NCI-H82 treated with DMSO at 0.1 percent for 48 hours (cell line): Measurements from ENCODE around the gene PIKFYVE.
A peak's percentile ranks its signal among the peaks of the same experiment; 100 is the strongest.
"Not testable (repeated sequence)": the region's sequence is repeated elsewhere in the genome, so short reads cannot be mapped to it uniquely, and the experiment has no call there.

Experiments used
- DNase-seq: peaks from one replicate; lab custom pipeline; 2025; ENCODE audit not compliant: unreplicated experiment; lab: John Stamatoyannopoulos, UW

Gene PIKFYVE

GRCh38 chr2:208300847-208301618 lies 35.0 kb downstream of the PIKFYVE start:
- peak; percentile 88 for DNase-seq

DNA sequence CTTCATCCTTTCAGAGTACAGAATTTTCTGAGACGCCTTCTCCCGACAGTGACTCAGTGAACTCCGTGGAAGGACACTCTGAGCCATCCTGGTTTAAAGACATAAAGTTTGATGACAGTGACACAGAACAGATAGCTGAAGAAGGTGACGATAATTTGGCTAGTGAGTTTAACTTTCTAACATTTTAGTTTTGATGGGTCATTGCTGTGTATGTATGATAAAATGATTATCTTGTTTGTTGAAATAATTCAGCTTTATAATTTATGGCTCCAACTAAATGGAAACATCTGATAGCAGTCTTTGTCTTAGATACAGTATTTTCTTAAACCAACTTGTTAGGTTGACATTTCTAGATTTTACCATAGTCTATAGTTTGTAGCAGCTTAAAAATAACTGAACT lies 38.1 kb downstream of the PIKFYVE start:
- no peak for DNase-seq

DNA sequence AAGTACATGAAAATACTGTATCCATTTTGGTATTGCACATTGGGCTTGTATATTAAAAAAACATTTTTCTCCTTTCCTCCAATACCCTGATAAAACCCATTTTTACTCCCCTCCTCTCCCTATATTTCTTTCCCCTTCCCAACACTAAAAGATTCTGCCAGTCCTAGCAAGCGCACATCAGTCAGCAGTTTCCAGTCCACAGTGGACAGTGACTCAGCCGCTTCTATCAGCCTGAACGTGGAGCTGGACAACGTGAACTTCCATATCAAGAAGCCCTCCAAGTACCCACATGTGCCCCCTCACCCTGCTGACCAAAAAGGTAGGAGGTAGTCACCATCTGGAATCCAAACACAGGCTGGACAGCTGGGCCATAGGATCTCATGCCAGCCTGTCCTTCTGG lies 38.6 kb downstream of the PIKFYVE start:
- DNase-seq, result no peak

DNA sequence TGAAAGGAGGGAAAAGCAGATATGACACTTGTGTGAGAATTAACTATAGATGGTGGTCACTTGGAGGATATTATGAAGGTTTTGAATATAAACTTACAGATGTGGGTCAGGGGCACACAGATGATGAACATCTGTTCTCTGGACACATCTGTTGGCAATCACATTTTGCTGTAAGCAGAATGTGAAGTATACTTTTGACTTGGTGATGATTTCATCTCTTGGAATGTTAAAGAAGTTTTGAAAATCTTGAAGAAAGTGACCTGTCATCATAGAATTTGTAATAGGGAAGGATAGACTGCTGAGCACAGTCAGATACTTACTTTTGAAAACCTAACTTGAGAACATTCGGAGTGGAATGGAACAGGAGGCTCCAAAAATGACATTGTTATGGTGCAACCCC lies 40.2 kb downstream of the PIKFYVE start:
- no peak for DNase-seq

DNA sequence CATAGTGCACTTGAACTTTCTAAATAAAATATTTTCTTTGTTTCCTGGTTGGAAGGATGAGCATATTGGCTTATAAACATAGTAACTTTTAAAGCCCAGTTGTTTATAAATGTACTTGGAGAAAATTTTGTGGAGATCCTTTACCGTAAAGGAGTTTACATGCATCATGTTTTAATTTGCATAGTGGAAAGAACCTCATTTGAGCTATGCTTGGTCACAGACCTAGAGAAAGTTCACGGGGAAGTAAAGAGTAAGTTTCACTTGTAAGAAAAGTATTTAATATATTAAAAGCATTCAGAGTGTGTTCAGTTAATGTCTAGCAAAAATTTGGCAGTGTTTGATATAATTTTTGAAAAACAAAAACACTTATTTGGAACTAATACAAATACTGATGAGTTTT lies 45.3 kb downstream of the PIKFYVE start:
- no peak for DNase-seq

- DNase-seq, result no peak
These were observed 45.9 kb downstream of the PIKFYVE start for GRCh38 chr2:208311954-208312353.

- DNase-seq, result no peak
These were observed 49.2 kb downstream of the PIKFYVE start for GRCh38 chr2:208315081-208315788.

DNA sequence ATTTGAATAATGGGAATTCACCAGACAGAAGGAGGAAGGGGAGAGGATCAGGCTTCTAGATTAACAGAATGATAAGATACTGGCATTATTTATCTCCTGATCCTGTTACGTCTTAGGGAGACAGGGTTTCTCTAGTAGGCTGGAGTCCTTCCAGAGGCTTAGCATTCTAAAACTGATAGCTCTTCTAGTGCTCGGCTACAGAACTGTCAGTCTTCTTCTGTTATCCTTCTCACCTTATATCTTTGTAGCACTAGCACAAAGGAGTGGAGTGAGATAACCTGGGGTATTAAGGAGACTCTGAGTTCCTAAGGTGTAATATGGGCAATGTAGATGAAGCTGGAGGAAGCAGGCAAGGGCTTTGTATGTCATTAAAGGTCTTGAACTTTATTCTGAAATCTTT lies 52.1 kb downstream of the PIKFYVE start:
- peak; percentile 88 for DNase-seq

GRCh38 chr2:208319391-208319790 lies 53.3 kb downstream of the PIKFYVE start:
- DNase-seq, result no peak

DNA sequence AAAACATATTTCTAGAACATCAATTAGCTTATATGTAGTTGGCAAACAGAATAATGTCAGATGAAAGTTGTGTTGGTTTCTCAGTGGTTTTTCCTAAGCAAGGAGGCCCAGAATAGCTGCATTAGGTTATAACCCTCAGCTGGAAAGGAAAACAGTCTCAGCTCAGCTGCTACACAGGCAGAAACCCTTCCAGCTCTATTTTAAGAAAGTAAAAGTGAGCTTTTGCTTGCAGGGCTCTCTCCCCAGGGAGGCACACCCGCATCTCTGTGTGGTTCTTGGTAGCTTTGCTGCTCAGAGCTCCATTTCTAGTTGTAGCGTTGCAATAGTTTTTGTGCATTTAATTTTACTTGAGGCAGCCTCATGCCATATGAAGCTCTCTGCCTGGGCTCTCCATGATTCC lies 54.6 kb downstream of the PIKFYVE start:
- DNase-seq, result no peak

DNA sequence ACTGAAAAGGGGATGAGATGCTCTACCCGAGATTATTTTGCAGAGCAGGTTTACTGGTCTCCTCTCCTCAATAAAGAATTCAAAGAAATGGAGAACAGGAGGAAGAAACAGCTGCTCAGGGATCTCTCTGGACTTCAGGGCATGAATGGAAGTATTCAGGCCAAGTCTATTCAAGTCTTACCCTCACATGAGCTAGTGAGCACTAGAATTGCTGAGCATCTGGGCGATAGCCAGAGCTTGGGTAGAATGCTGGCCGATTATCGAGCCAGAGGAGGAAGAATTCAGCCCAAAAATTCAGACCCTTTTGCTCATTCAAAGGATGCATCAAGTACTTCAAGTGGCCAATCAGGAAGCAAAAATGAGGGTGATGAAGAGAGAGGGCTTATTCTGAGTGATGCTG lies 60.0 kb downstream of the PIKFYVE start:
- DNase-seq, result no peak

- no peak for DNase-seq
These were observed 63.4 kb downstream of the PIKFYVE start for GRCh38 chr2:208329485-208329884.

GRCh38 chr2:208334230-208334629 lies 68.2 kb downstream of the PIKFYVE start:
- DNase-seq, result no peak

- no peak for DNase-seq
These were observed 80.7 kb downstream of the PIKFYVE start for GRCh38 chr2:208346756-208347155.

DNA sequence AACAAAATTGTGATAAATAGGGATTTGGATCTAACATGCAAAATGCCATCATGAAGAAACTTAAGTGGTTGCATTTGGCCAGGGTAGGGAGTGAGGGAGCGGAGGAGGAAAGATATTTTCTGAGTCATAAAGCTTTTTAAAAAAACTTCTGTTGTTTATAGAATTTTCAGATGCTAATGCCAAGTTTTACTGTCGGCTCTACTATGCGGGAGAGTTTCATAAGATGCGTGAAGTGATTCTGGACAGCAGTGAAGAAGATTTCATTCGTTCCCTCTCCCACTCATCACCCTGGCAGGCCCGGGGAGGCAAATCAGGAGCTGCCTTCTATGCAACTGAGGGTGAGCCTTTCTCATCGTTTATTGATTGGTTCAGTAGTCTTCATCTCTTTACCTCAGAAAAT lies 84.6 kb downstream of the PIKFYVE start:
- no peak for DNase-seq

DNA sequence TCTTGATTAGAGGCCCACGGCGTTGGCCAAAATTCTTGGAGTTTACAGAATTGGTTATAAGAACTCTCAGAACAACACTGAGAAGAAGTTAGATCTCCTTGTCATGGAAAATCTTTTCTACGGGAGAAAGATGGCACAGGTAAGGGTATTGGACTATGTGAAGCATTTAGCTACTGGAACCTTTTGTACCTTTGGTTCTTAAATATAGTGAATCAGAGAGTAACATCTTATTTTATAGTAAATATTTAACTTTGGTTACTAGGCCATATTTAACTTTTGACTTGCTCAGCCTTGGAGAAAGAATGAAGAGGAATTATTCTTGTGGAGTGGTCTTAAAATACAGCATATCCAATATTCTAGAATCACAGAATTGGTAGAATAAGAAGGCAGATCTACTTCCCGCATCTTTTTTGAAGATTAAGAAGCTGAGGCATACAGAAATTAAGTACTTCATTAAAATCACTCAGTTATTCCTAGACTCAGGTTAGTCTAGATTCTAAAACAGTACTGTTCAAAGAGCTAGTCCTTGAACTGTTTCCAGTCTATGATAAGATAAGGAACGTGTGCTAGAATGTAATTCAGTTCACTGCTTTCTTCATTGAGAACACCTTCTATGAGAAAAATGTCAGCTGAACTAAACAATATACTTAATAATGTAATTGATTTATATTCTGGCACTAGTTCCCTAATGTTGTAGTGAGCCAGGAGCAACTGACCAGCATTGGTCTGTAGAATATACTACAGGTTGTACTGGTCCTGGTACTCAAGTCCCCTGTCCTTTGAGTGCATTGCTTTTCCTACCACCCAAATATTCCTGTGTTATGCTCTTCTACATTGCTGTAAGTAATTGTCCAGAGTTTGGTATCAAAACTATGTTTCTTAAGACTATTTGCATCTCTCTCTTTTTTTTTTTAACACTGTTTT lies 86.9 kb downstream of the PIKFYVE start:
- DNase-seq, result no peak

DNA sequence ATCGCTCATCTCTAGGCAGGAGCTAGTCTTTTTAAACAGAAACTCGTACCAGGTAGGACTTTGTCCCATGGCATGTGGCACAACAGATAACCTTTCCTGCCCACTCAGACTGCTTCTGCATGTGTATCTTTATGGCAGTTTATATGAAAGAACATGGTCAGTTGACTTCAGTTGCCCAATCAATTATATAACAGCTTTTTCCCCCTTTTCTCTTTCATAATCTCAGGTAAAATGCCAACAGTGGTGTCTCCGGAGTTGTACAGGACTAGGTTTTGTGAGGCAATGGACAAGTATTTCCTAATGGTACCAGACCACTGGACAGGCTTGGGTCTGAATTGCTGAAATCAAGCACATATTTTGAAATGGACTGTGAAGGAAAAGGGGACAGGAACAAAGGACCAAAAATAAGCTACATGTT lies 88.9 kb downstream of the PIKFYVE start:
- DNase-seq, result no peak

GRCh38 chr2:208356420-208356819 lies 90.4 kb downstream of the PIKFYVE start:
- not testable (repeated sequence) for DNase-seq

DNA sequence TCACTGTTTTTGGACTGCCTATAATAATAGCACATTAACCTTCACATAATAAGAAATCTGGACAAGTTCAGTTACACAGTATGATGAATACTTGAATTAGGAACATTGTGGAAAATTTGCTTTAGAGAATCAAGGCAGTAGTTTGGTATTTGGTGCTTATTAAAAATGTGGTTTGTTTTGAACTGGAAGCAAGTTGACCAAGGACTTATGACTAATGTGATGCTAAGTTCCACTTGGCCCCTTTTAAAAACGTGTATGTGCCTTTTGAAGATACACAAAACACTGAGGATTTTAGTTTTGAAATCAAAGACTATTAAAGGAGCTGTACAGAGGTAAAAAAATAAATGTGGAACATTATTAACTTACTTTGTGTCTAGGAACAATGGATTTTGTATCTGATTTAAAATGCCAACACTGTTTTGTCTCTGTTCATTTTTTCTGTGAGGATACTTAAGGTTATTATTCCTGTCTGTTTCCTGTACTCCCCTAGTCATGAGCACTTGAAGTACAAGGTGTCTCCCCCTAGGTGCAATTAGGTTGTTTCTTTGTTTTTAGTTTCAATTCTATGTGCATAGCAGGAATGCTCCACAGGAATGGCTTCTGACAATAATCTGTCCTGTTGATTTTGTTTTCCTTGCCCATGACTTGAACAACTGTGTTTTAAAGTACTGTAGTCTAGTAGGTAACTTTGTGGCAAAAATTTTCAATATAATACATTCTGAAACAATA lies 91.0 kb downstream of the PIKFYVE start:
- no peak for DNase-seq

- DNase-seq, result no peak
These were observed 92.9 kb downstream of the PIKFYVE start for GRCh38 chr2:208358758-208359631.
